GM19025 (cell line): Measurements from ENCODE around the gene MSANTD2.
A peak's percentile ranks its signal among the peaks of the same experiment; 100 is the strongest.

ENCODE experiments used
- ATAC-seq: cut with Tn5 transposase; IDR thresholded peaks from one replicate; pipeline ENCODE4 v1.9.1; 2021; ENCODE audit warnings: mild to moderate bottlenecking, low read depth, moderate library complexity; ENCODE audit not compliant: unreplicated experiment

MSANTD2 gene

GRCh38 chr11:124756033-124756752 lies 44.0 kb downstream of the MSANTD2 start:
- no peak for ATAC-seq

DNA sequence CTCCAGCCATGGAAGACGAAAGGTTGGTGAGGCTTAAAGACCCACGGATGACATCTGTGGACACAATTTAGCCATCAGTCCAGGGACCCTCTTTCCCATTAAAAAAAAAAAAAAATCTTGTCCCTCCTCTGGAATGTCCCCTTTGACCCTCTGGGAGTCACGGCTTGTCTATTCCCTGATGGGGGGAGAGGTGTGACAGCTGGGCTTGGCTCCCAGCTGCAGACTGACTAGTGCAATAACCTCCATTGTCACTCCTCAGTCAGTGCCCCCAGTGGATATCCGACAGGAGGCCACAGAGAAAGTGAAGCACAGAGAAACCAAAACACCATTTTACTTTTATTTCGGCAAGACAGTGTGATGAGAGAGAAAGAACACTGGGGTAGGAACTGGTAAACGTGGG lies 45.5 kb downstream of the MSANTD2 start:
- ATAC-seq, result no peak

DNA sequence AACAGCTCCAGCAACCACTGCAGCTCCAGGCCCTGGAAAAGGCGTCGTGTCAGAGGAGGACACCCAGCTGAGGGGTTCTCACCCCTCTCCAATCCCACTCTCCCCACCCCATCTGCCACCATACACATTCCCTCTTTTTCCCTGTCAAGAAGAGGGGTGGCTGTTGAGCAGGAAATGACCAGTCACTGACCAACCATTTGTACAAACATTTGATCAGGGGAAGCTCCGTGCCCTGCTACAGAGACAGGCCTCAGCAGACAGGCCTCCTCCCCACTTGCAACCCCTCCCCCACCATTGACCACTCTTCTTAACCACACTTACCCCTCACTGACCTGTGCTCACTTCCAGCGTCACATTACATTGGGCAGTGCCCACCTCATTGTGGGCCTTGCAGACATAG lies 45.9 kb downstream of the MSANTD2 start:
- ATAC-seq, result no peak

GRCh38 chr11:124753624-124754023 lies 46.6 kb downstream of the MSANTD2 start:
- ATAC-seq, result no peak

DNA sequence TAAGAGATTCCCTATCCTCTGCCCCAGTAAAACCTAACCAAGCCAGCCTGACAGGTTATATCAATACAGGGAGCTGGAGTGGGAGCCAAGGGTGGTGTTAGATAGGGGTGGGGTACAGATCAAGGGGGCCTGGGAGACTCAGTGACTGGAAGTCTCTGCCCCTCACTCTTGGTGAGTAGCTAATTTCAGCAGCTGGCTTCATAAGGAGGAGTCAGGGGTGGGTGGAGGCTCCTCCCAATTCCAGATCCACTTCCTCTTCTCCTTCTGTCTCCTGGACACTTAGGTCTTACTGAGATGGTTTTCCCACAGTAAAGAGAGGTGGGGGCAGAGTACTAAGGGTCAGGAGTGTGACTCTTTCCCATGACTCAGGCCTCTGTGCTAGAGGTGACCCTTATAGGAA lies 47.0 kb downstream of the MSANTD2 start:
- ATAC-seq, result no peak

DNA sequence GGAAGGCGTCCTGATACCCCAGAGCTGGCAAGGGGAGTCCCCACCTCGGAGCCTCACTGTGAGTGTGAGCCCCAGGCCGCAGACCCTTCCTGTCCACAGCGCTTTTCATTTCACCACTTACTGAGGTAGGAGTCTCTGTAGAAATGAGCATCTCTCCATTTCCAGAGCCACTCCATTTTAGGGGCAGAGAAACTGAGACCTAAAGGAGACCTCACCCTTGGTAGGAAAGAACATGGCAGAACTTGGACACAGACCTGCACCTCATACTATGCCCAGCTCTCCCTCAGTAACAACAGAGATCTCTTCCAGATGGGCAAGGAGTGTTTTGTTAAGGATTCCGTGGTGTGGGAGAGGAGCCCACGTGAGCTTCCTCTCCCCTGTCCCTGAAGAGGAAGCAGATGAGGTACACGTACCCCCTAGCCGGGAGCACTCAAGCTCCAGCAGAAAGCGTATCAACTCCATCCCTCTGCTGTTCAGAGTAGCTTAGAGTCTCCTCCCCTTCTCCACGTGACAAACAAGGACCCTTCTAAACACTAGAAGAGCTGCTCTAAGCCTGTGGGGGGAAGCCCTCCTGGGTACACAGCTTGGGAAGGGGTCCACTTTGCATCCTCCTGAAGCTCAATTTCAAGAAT lies 47.6 kb downstream of the MSANTD2 start:
- no peak for ATAC-seq

GRCh38 chr11:124751741-124752470 lies 48.3 kb downstream of the MSANTD2 start, which contains the start of gene VSIG2:
Gene VSIG2 (minus strand): TSS chr11:124752255. CDS start chr11:124752137, 118 bp downstream.
- no peak for ATAC-seq

DNA sequence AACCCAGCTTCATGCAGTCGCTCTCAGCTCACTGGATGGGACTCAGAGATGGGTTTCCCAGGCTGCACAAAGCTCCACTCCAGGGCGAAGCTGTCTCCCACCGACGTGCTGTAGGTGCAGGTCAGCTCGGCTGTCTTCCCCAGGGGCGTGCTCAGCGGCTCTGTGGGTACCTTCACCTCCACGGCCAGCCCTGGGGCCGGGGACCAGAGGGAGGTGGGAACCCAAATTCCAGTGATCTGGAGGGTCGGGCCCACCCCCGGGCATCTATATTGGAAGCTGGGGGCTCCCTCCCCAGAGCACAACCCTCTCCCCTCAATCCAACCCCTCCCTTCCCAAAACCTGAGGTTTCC lies 48.8 kb downstream of the MSANTD2 start:
- ATAC-seq, result no peak

DNA sequence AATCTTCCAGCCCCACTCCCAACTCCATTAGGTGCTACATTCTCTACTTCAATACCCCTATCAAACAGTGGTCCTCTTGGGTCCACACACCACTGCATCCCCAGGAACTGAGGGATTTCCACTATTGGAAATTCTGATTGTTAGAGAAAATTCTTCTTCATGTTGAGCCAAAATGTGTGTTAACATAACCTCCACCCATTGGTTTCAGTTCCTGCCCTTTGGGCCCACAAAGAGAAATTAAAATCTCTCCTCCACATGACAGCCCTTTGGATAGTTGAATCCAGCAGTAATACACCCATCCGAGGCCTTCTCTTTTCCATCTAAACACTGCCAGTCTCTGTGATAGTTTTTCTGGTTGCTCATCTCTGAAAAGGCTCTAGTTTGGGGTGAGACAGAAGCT lies 50.3 kb downstream of the MSANTD2 start:
- no peak for ATAC-seq

DNA sequence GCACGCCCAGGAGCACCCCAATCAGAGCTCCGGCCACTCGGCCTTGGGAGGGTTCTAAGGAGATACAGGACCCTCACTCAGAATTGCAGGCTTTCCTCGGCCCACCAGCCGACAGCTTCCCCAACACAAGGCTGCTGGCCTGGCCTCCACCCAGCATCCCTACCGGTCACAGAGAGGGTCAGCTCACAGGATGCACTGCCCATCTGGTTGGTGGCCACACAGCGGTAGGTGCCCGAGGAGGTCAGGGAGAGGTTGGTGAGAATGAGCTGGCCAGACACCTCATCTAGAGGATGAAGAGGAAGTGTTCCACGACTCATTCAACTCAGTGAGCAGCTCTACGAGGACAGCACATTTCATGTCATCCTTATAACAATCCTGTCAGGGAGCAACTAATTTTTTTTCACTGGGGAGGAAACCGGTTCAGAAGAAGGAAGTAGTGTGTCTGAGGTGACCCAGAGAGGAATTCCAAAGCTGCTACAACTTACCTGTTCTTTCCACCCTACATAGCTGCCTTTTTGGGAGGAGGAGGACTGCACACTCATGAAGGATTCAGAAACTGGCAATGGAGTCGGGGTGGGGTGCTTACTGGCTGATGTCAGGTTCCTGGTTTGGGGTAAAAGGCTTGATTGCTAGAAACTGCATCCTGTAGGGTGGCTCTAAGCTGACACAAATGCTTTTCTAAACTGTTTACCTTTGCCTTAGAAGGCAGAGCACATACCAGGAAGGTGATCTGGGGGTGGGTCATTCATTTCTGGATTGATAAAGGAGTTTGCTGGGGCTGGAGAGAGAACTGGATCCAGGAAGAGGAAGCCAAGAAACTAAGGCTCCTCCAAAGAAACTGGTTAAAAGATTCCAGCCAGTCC lies 51.5 kb downstream of the MSANTD2 start:
- ATAC-seq, result no peak

- no peak for ATAC-seq
Observed at GRCh38 chr11:124748100-124748418, 52.1 kb downstream of the MSANTD2 start.

DNA sequence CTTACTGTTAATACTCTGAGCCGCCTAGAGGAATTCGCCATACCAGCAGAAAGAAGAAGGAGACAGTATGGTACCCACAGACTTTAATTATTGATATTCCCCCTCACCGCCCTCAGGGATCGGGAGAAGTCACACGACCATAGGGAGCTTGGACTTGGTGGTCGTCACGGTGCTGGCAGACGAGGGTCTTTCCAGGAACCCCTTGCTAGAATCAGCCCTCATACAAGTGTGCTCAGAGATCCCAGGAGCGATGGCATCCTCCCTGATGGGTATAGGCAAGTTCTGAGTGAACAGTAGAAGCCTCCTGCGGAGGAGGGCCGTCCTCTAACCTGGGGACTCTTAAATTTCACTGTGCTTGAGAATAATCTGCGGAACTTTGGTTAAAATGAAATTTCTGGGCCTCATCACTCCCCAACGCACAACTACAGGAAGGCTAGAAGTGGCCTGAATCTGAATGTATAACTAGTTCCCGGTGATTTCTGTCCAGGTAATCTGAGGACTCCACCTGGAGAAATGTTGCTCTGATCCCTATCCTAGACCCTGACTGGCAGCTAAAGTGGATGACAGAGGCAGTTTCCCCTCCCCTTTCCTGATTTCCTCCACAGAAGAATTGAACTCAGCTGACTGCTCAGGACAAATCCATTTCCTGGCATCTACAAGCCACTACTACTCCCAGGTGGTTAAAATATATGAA lies 52.7 kb downstream of the MSANTD2 start:
- ATAC-seq, result no peak

- peak; percentile 89 for ATAC-seq
Observed at GRCh38 chr11:124746621-124747243, 53.5 kb downstream of the MSANTD2 start.

- no peak for ATAC-seq
Observed at GRCh38 chr11:124745835-124746620, 54.2 kb downstream of the MSANTD2 start.

- no peak for ATAC-seq
Observed at GRCh38 chr11:124745270-124745834, 54.9 kb downstream of the MSANTD2 start.

DNA sequence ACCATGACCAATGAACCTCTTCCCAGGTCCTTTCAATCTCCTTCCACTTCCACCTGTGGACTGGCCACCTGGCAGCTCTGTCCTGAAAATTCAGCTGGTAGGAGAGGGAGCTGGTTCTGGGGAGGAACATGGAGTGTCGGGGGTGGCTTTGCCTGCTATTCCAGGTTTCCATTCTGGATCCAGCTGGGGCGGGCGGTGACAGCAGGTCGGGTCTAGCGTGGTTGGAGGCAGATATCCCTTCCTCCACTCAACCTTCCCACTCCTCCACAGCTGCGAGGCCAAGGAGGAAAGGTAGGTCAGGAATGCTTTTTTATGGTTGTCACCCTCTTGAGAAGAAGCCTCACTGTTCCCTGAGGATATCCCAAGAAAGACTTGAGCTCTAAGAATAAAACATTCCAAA lies 57.2 kb downstream of the MSANTD2 start:
- no peak for ATAC-seq

- no peak for ATAC-seq
Observed at GRCh38 chr11:124742555-124742954, 57.7 kb downstream of the MSANTD2 start.

GRCh38 chr11:124740277-124740882 lies 59.8 kb downstream of the MSANTD2 start:
- peak; percentile 37 for ATAC-seq
